Activated CD4-positive, alpha-beta T cell treated with anti-CD3 and anti-CD28 coated beads, Interleukin-2, amount 50 U/mL, for 1 hour (primary cell): Measurements from ENCODE around the gene SLC13A5.
"Not testable (repeated sequence)": the region's sequence is repeated elsewhere in the genome, so short reads cannot be mapped to it uniquely, and the experiment has no call there.

ENCODE experiments used
- DNase-seq: peaks from one replicate; pipeline ENCODE4 v3.0.0-alpha.2; 2020

The SLC13A5 gene

GRCh38 chr17:6658411-6658810 is 54.8 kb downstream of the SLC13A5 start:
- DNase-seq = not testable (repeated sequence)

GRCh38 chr17:6657633-6658287 is 55.4 kb downstream of the SLC13A5 start:
- no peak for DNase-seq

- DNase-seq = peak; percentile 66
Observed at GRCh38 chr17:6656797-6657632, 56.2 kb downstream of the SLC13A5 start.

GRCh38 chr17:6655732-6656361 is 57.3 kb downstream of the SLC13A5 start:
- not testable (repeated sequence) for DNase-seq

GRCh38 chr17:6654841-6655731 is 58.1 kb downstream of the SLC13A5 start:
- DNase-seq = no peak

- DNase-seq = no peak
Observed at GRCh38 chr17:6651919-6652452, 61.2 kb downstream of the SLC13A5 start.

GRCh38 chr17:6651354-6651918 is 61.7 kb downstream of the SLC13A5 start, which contains the start of the genes C17orf100 and MED31:
Gene C17orf100 (plus strand): TSS chr17:6651762. CDS start chr17:6651914, 152 bp downstream.
Gene MED31 (minus strand): TSS chr17:6651605. CDS start chr17:6651528, 77 bp downstream.
- DNase-seq = peak; percentile 92

GRCh38 chr17:6648181-6648580 is 65.0 kb downstream of the SLC13A5 start:
- no peak for DNase-seq

- no peak for DNase-seq
Observed at GRCh38 chr17:6643451-6644125, 69.6 kb downstream of the SLC13A5 start.

- no peak for DNase-seq
Observed at GRCh38 chr17:6642592-6642991, 70.6 kb downstream of the SLC13A5 start.

- no peak for DNase-seq
Observed at GRCh38 chr17:6641247-6641863, 71.8 kb downstream of the SLC13A5 start.

GRCh38 chr17:6640536-6641246 is 72.5 kb downstream of the SLC13A5 start, which contains the start of the genes KIAA0753 and TXNDC17:
Gene KIAA0753 (minus strand): TSS chr17:6640711. CDS start chr17:6635103, 5,608 bp downstream.
Gene TXNDC17 (plus strand): TSS chr17:6641060. CDS start chr17:6641083, 23 bp downstream.
- DNase-seq = peak; percentile 83

- no peak for DNase-seq
Observed at GRCh38 chr17:6639586-6640535, 73.3 kb downstream of the SLC13A5 start.

GRCh38 chr17:6639014-6639585 is 74.1 kb downstream of the SLC13A5 start:
- DNase-seq = no peak

- DNase-seq = no peak
Observed at GRCh38 chr17:6638046-6638908, 74.9 kb downstream of the SLC13A5 start.

- DNase-seq = no peak
Observed at GRCh38 chr17:6637458-6637840, 75.7 kb downstream of the SLC13A5 start.
